Vagina (tissue), 2 donors: ENCODE measurements around the gene GSTO1. TPM values are rescaled to one million over a fixed set of nuclear protein-coding genes. Genes with fewer than 3 reads are reported as not detected.

Experiments used
- DNase-seq, 2 donors: peaks; one replicate each; pipeline ENCODE4 v3.0.0-alpha.2; 2017; ENCODE audit errors: extremely low spot score in 2 of 2
- H3K27ac ChIP-seq: fragments of 200-600 bp; sonication (generic); one replicate; pipeline ENCODE4 v1.5.1; 2019
- H3K27me3 ChIP-seq: fragments of 200-600 bp; sonication (generic); one replicate; pipeline ENCODE4 v1.5.1; 2019
- H3K36me3 ChIP-seq, 2 donors: fragments of 200-600 bp; sonication (generic); one replicate each; pipeline ENCODE4 v1.5.1; 2017 to 2019
- H3K4me1 ChIP-seq: fragments of 200-600 bp; sonication (generic); one replicate; pipeline ENCODE4 v1.5.1; 2019
- H3K4me3 ChIP-seq, 2 donors: fragments of 200-600 bp; sonication (generic); 1 replicate in 1 of 2; 2 replicates in 1 of 2; pipeline ENCODE4 v1.5.1; 2016 to 2019
- H3K9me3 ChIP-seq: fragments of 200-600 bp; sonication (generic); one replicate; pipeline ENCODE4 v1.5.1; 2019
- CTCF ChIP-seq, 3 experiments: fragments of 450-650 bp in 2 of 3; fragments of 200-600 bp in 1 of 3; sonication (generic) in 1 of 3; IDR thresholded peaks; one replicate each; pipeline ENCODE4 v1.5.1; 2017 to 2019; ENCODE audit warnings: antibody characterized with exemption in 3 of 3, mild to moderate bottlenecking in 2 of 3, moderate library complexity in 2 of 3
- POLR2A ChIP-seq, 2 donors: fragments of 450-650 bp; IDR thresholded peaks; one replicate each; pipeline ENCODE4 v1.6.1; 2017; ENCODE audit warnings: antibody characterized with exemption in 2 of 2, mild to moderate bottlenecking in 2 of 2, moderate library complexity in 2 of 2
- POLR2AphosphoS5 ChIP-seq, 2 donors: sonication (generic); formaldehyde crosslinking; IDR thresholded peaks; one replicate each; pipeline ENCODE4 v1.9.0; 2017; ENCODE audit warnings: antibody characterized with exemption in 2 of 2, mild to moderate bottlenecking in 2 of 2, low read depth in 1 of 2; ENCODE audit not compliant: insufficient read depth in 1 of 2
- intact Hi-C: fragments of 100-400 bp; cut with DNase I; formaldehyde crosslinking; loops from one replicate; pipeline ENCODE4 v1.15.1; 2023
- total RNA-seq: library from RNA; depleted of rRNA; stranded (reverse); fragments of >200 nt; gene quantifications from one replicate; pipeline ENCODE4 v1.2.3, GENCODE V29; 2016

Gene GSTO1
- total RNA-seq, 1 donor from 2014 or later, result 69.5 TPM

- Histone ChIP-seq H3K4me3 (no peak overlapping the region), H3K36me3 (no peaks in the 10 kb centered on the region), H3K4me1 (peaks cover 38% of the 10 kb centered on the region), H3K27me3 (no peaks in the 10 kb centered on the region), H3K27ac (no peak overlapping the region), H3K9me3 (no peaks in the 10 kb centered on the region)
- TF ChIP-seq POLR2A (IDR thresholded peaks at IDR 0.05) (no peak), POLR2AphosphoS5 (IDR thresholded peaks at IDR 0.05; ENCODE audit: insufficient read depth in 1 of 2, low read depth in 1 of 2) (no peak), CTCF (IDR thresholded peaks at IDR 0.05) (no peak)
- DNase-seq, result no peak
- intact Hi-C loops, result loop anchor here (5.0 kb wide), 1 partner anchor 34 kb away; the partner anchor contains the start of gene ITPRIP
Measured at GRCh38 chr10:104303594-104304355, 49.1 kb downstream of the GSTO1 start.

- H3K27ac ChIP-seq, result no peak overlapping the region
- no peak overlapping the region for H3K4me3 ChIP-seq
- H3K27me3 ChIP-seq, result no peaks in the 10 kb centered on the region
- peaks cover 38% of the 10 kb centered on the region for H3K4me1 ChIP-seq
- H3K9me3 ChIP-seq, result no peaks in the 10 kb centered on the region
- intact Hi-C loops, result loop anchor here (5.0 kb wide), 1 partner anchor 33 kb away; the partner anchor contains the start of gene ITPRIP
- no peaks in the 10 kb centered on the region for H3K36me3 ChIP-seq
- no peak for DNase-seq
- TF ChIP-seq POLR2A (IDR thresholded peaks at IDR 0.05) (no peak), POLR2AphosphoS5 (IDR thresholded peaks at IDR 0.05; ENCODE audit: insufficient read depth in 1 of 2, low read depth in 1 of 2) (no peak), CTCF (IDR thresholded peaks at IDR 0.05) (no peak)
Measured at GRCh38 chr10:104304356-104304745, 49.7 kb downstream of the GSTO1 start.

GRCh38 chr10:104304927-104305326 lies 50.2 kb downstream of the GSTO1 start:
- TF ChIP-seq CTCF (IDR thresholded peaks at IDR 0.05) (no peak), POLR2A (IDR thresholded peaks at IDR 0.05) (no peak)
- H3K4me1 ChIP-seq, result peaks cover 33% of the 10 kb centered on the region
- intact Hi-C loops, result loop anchor here (5.0 kb wide), 1 partner anchor 32 kb away; the partner anchor contains the start of gene ITPRIP

GRCh38 chr10:104306897-104307296 lies 52.2 kb downstream of the GSTO1 start:
- intact Hi-C loops, result no loop called here
- Histone ChIP-seq H3K4me1 (peaks cover 33% of the 10 kb centered on the region), H3K9me3 (no peaks in the 10 kb centered on the region), H3K27ac (no peak overlapping the region), H3K36me3 (no peaks in the 10 kb centered on the region), H3K27me3 (no peaks in the 10 kb centered on the region), H3K4me3 (no peak overlapping the region)
- TF ChIP-seq CTCF (IDR thresholded peaks at IDR 0.05), result no peak
- TF ChIP-seq POLR2A (IDR thresholded peaks at IDR 0.05), result no peak
- no peak for TF ChIP-seq POLR2AphosphoS5 (IDR thresholded peaks at IDR 0.05; ENCODE audit: insufficient read depth in 1 of 2, low read depth in 1 of 2)
- no peak for DNase-seq

More at GRCh38 chr10:104304927-104305326, 50.2 kb downstream of the GSTO1 start:
- Histone ChIP-seq H3K4me3 (no peak overlapping the region), H3K9me3 (no peaks in the 10 kb centered on the region), H3K36me3 (no peaks in the 10 kb centered on the region), H3K27me3 (no peaks in the 10 kb centered on the region), H3K27ac (no peak overlapping the region)
- DNase-seq, result no peak
